ENCODE measurements around the gene POLR3K.

Gene POLR3K

DNA sequence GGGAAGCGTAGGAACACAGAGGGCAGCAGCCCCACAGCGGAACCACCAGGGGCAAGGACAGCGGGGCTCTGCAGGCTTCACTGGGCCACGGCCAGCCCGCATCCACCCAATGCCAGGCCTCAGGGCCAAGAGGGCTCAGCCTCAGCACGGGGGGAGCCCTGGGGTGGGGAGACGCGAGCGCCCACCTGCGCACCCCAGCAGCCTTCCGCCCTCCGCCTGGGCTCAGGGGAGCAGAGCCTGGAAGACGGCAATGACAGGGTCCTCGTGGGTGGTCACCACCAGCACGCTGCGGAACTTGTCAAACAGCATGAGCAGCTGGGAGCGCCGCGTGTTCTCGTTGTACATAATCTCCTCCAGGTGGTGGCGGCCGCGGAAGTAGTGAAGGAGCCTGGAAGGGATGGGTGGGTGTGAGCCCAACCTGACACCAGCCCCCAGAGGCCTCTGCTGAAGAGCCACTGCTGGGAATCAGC, 33.1 kb upstream of the POLR3K start:
- Mint-ChIP-seq H3K4me3 (no peak overlapping the region), H3K36me3 (ENCODE audit: insufficient read depth) (peaks cover 22% of the 10 kb centered on the region), H3K4me1 (peaks cover 23% of the 10 kb centered on the region), H3K27ac (ENCODE audit: low read depth) (peak overlapping the region; percentile 64), H3K9me3 (no peaks in the 10 kb centered on the region), H3K27me3 (no peaks in the 10 kb centered on the region)
- DNase-seq (ENCODE audit: low spot score in 2 of 2): no peak
- ATAC-seq (replicated peaks; ENCODE audit: extremely low read depth, poor library complexity, severe bottlenecking): no peak

GRCh38 chr16:85865-86264, 32.5 kb upstream of the POLR3K start:
- peak overlapping the region; percentile 64 for H3K27ac Mint-ChIP-seq (ENCODE audit: low read depth)
- no peaks in the 10 kb centered on the region for H3K27me3 Mint-ChIP-seq
- H3K9me3 Mint-ChIP-seq: no peaks in the 10 kb centered on the region
- peaks cover 23% of the 10 kb centered on the region for H3K4me1 Mint-ChIP-seq
- H3K4me3 Mint-ChIP-seq: no peak overlapping the region
- no peak for DNase-seq (ENCODE audit: low spot score in 2 of 2)
- peaks cover 22% of the 10 kb centered on the region for H3K36me3 Mint-ChIP-seq (ENCODE audit: insufficient read depth)
- ATAC-seq (replicated peaks; ENCODE audit: extremely low read depth, poor library complexity, severe bottlenecking): no peak

DNA sequence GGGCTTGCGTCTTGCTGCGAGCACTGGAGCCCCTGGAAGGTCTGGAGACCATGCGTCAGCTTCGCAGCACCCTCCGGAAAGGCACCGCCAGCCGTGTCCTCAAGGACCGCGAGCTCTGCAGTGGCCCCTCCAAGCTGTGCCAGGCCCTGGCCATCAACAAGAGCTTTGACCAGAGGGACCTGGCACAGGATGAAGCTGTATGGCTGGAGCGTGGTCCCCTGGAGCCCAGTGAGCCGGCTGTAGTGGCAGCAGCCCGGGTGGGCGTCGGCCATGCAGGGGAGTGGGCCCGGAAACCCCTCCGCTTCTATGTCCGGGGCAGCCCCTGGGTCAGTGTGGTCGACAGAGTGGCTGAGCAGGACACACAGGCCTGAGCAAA, 32.0 kb upstream of the POLR3K start:
- Mint-ChIP-seq H3K27me3 (no peaks in the 10 kb centered on the region), H3K9me3 (no peaks in the 10 kb centered on the region), H3K4me3 (no peak overlapping the region), H3K27ac (ENCODE audit: low read depth) (peak overlapping the region; percentile 80), H3K36me3 (ENCODE audit: insufficient read depth) (peaks cover 22% of the 10 kb centered on the region), H3K4me1 (peaks cover 23% of the 10 kb centered on the region)
- DNase-seq (ENCODE audit: low spot score in 2 of 2) (no peak), ATAC-seq (replicated peaks; ENCODE audit: extremely low read depth, poor library complexity, severe bottlenecking) (no peak)

DNA sequence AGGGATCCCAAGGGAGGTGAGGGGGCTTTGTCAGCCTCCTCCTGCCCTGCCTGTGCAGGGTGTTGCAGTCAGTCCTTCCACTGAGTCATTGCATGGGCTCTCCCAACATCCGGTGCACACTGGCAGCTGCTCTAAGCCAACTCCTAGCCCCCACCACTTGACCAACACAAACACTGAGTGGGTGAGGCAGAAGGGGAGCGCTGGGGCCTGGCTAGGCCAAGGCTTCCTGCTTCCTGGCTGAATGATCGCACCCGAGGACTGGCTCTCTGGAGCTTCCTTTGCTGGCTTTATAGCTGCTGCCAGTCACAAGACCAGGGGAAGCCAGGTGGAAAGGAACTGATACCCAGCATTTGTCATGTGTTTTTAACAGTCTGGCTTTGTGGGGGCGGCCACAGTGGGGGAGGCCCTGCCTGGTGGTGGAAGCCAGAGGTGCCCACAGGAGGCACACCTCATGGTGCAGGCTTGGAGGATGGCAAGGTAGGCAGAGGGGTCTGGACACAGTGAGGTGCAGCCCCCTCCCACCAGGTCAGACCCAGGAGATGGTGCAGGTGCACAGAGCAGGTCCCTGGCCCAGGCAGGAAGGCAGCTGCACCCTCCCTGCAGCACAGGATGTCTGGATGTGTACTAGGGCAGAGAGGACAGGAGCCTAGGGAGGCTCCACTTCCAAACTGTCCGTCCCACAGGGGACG, 31.5 kb upstream of the POLR3K start:
- Mint-ChIP-seq H3K27me3 (no peaks in the 10 kb centered on the region), H3K36me3 (ENCODE audit: insufficient read depth) (peaks cover 26% of the 10 kb centered on the region), H3K9me3 (no peaks in the 10 kb centered on the region), H3K4me3 (peak overlapping the region; percentile 45), H3K4me1 (peaks cover 24% of the 10 kb centered on the region), H3K27ac (ENCODE audit: low read depth) (peak overlapping the region; percentile 80)
- peak in 1 of 2 donors; percentile 16 for DNase-seq (ENCODE audit: low spot score in 2 of 2)
- ATAC-seq (replicated peaks; ENCODE audit: extremely low read depth, poor library complexity, severe bottlenecking): peak; percentile 58

DNA sequence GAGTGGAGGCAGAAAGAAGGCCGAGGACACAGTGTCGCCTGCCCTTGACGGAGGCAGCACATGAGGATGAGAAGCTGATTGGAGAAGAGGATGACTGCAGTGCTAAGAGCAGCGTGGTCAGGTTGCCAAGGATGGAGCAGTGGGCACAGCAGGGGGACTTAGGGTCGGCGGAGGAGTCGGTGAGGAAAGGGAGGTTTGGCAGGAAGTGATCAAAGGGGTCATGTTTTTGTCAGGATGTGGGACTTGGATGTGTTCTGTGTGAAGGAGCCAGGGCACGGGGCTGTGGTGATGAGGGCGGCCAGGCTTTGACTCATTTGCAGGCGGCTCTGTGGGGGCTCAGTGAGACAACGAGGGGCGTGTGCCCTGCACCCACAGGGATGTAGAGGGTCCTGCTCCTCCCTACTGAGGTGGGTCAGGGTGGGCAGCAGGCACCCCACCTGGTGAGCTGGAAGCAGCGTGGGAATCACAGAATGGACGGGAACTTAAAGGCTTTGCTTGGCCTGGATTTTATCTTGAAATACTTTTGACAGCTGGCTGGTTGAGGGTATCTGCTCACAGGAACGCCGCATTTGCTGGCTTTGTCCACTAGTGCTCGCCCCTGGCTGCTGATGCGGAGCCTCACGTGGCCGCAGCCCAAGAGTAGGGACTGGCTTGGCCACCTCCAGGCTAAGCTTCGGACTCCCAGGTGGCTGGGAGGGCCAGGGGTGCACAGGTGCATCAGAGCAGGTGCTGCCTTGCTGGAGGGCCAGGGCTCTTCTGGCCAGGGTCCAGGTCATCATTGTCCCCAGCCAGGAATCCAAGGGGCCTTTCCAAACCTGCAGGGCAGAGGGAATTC, 30.6 kb upstream of the POLR3K start:
- H3K27ac Mint-ChIP-seq (ENCODE audit: low read depth): peak overlapping the region; percentile 80
- DNase-seq (ENCODE audit: low spot score in 2 of 2): no peak
- no peak for ATAC-seq (replicated peaks; ENCODE audit: extremely low read depth, poor library complexity, severe bottlenecking)
- peaks cover 26% of the 10 kb centered on the region for H3K36me3 Mint-ChIP-seq (ENCODE audit: insufficient read depth)
- peak overlapping the region; percentile 45 for H3K4me3 Mint-ChIP-seq
- H3K4me1 Mint-ChIP-seq: peaks cover 32% of the 10 kb centered on the region
- no peaks in the 10 kb centered on the region for H3K27me3 Mint-ChIP-seq
- H3K9me3 Mint-ChIP-seq: no peaks in the 10 kb centered on the region

- Mint-ChIP-seq H3K27me3 (no peaks in the 10 kb centered on the region), H3K36me3 (ENCODE audit: insufficient read depth) (peaks cover 21% of the 10 kb centered on the region), H3K9me3 (no peaks in the 10 kb centered on the region), H3K4me1 (peaks cover 38% of the 10 kb centered on the region), H3K27ac (ENCODE audit: low read depth) (peak overlapping the region; percentile 50), H3K4me3 (peak overlapping the region; percentile 7)
- ATAC-seq (replicated peaks; ENCODE audit: extremely low read depth, poor library complexity, severe bottlenecking) (no peak), DNase-seq (ENCODE audit: low spot score in 2 of 2) (no peak)
Measured at GRCh38 chr16:83060-83603, 29.7 kb upstream of the POLR3K start.

DNA sequence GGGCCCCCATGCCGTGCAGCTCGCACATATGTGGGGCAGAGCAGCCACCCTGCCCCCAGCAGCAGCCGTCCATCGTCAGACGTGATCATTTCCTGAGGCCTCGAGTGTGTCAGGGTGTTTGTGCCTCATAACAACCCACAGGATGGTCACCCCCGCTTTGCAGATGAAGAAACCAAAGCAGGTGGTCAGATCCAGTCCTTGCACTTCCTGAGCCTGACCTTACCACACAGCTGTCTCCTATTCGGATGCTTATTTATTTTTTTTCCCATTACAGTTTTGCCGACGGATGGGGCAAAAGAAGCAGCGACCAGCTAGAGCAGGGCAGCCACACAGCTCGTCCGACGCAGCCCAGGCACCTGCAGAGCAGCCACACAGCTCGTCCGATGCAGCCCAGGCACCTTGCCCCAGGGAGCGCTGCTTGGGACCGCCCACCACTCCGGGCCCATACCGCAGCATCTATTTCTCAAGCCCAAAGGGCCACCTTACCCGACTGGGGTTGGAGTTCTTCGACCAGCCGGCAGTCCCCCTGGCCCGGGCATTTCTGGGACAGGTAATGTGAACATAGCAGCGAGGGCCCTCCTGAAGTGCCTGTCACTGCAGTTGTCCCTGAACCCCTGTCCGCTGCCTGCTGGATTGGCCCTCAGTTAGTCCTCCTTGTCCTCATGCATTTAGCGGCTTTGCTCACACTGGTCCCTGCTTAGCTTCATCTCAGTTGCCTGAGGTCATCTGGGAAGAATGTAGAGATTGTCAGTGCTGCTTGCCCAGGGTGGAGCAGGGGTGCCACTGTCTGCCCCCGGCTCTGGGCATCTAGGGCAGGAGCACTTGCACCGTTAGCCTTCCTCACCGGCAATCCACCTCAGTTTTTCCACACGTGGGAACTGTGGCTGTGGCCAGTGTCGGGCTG, 26.0 kb upstream of the POLR3K start:
- Mint-ChIP-seq H3K36me3 (ENCODE audit: insufficient read depth) (peaks cover 12% of the 10 kb centered on the region), H3K9me3 (no peaks in the 10 kb centered on the region), H3K4me1 (peaks cover 37% of the 10 kb centered on the region), H3K27ac (ENCODE audit: low read depth) (peak overlapping the region; percentile 76), H3K27me3 (peaks cover 1% of the 10 kb centered on the region), H3K4me3 (peak overlapping the region; percentile 84)
- no peak for DNase-seq (ENCODE audit: low spot score in 2 of 2)
- ATAC-seq (replicated peaks; ENCODE audit: extremely low read depth, poor library complexity, severe bottlenecking): no peak

DNA sequence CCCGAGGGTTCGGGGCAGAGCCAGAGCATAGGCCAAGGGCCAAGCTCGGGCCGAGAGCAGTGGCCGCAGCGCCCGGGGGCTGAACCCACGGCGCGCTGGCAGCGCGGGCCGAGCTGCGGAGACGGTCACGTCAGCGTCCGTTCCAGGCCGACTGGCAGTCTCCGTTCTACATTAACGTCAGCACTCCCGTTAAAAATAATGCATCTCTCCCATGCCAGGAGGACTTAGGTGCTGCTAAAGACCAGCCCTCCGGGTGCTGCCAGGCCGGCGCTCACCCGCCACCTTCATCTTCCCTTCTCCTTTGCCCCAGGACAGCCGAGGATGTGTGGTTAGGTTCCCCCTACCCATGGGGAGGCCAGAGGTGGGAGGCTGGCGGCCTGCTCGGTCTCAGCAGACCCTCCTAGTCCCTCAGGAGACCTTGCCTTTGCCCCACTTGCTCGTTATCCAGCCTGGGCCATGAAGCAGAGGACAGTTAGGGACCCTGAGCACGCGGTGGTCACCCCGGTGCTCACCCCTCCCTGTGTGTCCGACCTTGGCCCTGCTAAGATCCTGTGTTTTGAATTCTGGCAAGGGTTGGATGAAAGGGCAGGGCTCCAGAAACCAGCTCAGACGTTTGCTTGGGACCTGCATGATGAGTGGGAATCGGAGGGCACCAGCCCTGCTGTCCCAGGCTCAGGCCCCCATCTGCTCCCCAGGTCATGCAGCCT, 25.2 kb upstream of the POLR3K start:
- no peak for DNase-seq (ENCODE audit: low spot score in 2 of 2)
- H3K4me1 Mint-ChIP-seq: peaks cover 28% of the 10 kb centered on the region
- peak overlapping the region; percentile 84 for H3K4me3 Mint-ChIP-seq
- H3K9me3 Mint-ChIP-seq: no peaks in the 10 kb centered on the region
- H3K36me3 Mint-ChIP-seq (ENCODE audit: insufficient read depth): peaks cover 12% of the 10 kb centered on the region
- peaks cover 9% of the 10 kb centered on the region for H3K27me3 Mint-ChIP-seq
- peak overlapping the region; percentile 76 for H3K27ac Mint-ChIP-seq (ENCODE audit: low read depth)
- ATAC-seq (replicated peaks; ENCODE audit: extremely low read depth, poor library complexity, severe bottlenecking): peak; percentile 27

DNA sequence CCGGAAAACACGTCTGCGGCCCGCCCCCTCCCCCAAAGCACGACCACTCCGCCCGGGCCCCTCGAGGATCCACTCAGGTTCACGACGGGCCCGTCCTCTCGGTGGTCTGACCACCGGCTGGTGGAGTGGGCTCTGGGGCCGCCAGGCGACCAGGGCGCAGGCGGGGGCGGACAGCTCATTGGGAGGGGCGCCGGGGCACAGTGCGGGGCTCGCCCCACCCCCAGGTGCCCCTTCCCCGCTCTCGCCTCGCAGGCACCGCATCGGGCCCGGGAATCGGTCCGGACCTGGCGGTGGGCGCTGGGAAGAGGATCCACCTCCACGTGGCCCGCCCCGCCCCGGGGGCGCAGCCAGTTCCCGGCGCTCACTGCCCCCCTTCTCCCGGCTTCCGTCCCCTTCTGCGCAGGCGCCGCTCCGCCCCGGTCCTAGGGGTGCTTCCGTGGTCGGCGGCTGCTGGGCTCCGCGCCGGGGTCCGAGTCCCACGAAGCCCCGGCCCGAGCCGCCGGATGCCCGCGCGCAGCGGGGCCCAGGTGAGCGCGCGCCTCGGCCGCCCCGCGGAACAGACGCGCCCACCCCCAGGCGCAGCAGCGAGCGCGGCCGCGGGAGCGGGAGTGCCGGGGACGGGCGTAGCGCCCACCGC, 24.5 kb upstream of the POLR3K start, which contains the start of gene MPG:
Gene MPG, plus strand, starts transcription at position 419 of the 637 bp plus-strand sequence. Its CDS starts 85 bp downstream, at position 504.
- Mint-ChIP-seq H3K9me3 (no peaks in the 10 kb centered on the region), H3K4me3 (peak within 1 kb of the TSS; percentile 84), H3K27ac (ENCODE audit: low read depth) (peak within 1 kb of the TSS; percentile 76), H3K27me3 (peaks cover 16% of the 10 kb centered on the region), H3K4me1 (peaks cover 29% of the 10 kb centered on the region), H3K36me3 (ENCODE audit: insufficient read depth) (peaks cover 12% of the 10 kb centered on the region)
- peak; percentile 80 for ATAC-seq (replicated peaks; ENCODE audit: extremely low read depth, poor library complexity, severe bottlenecking)
- peak; percentile 61 to 63 for DNase-seq (ENCODE audit: low spot score in 2 of 2)

DNA sequence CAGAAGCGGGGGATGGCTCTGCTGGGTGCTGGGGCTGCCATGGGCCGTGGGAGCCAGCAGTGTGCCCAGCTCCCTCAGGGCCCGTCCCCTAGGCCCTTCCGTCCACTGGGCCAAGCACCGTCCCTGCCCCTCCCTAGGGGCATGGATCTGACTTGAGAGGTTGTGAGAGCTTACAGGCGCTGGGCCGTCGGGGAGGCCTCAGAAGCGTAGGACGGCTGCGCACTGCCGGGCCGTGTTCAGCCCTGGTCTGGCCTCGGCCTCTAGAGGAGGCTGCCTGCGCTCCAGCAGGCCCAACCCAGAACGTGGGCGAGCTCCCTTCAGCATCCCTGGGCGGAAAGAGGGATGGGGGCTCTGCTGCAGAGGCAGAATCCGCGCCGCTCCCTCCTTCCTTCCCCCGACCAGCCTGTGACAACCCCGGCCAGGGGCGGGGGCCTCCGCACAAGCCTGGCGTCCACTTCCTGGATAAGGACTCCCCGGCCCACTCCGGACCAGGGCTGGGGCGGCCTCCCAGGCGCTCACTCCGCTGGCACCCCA, 23.9 kb upstream of the POLR3K start:
- DNase-seq (ENCODE audit: low spot score in 2 of 2): no peak
- no peaks in the 10 kb centered on the region for H3K9me3 Mint-ChIP-seq
- H3K27me3 Mint-ChIP-seq: peaks cover 21% of the 10 kb centered on the region
- ATAC-seq (replicated peaks; ENCODE audit: extremely low read depth, poor library complexity, severe bottlenecking): peak; percentile 34
- peaks cover 11% of the 10 kb centered on the region for H3K36me3 Mint-ChIP-seq (ENCODE audit: insufficient read depth)
- H3K4me1 Mint-ChIP-seq: peaks cover 32% of the 10 kb centered on the region
- H3K27ac Mint-ChIP-seq (ENCODE audit: low read depth): no peak overlapping the region
- H3K4me3 Mint-ChIP-seq: peak overlapping the region; percentile 84

Measured in central memory CD8-positive, alpha-beta T cell (primary cell).